ENCODE data around the gene XRRA1.

The XRRA1 gene

GRCh38 chr11:74950374-74950969 is 1.6 kb upstream of the XRRA1 start:
- DNase-seq: no peak

- DNase-seq: no peak
Measured at GRCh38 chr11:74949753-74950137, 854 bp upstream of the XRRA1 start.

GRCh38 chr11:74948546-74948897 is 369 bp downstream of the XRRA1 start:
- no peak for DNase-seq

GRCh38 chr11:74942073-74942759 is 6.7 kb downstream of the XRRA1 start:
- DNase-seq: no peak

- no peak for DNase-seq
Measured at GRCh38 chr11:74941492-74941891, 7.4 kb downstream of the XRRA1 start.

- DNase-seq: no peak
Measured at GRCh38 chr11:74937696-74938475, 11.0 kb downstream of the XRRA1 start.

GRCh38 chr11:74936976-74937375 is 11.9 kb downstream of the XRRA1 start:
- no peak for DNase-seq

- DNase-seq: no peak
Measured at GRCh38 chr11:74936087-74936486, 12.8 kb downstream of the XRRA1 start.

GRCh38 chr11:74935285-74935684 is 13.6 kb downstream of the XRRA1 start:
- DNase-seq: no peak

GRCh38 chr11:74933765-74934164 is 15.1 kb downstream of the XRRA1 start:
- no peak for DNase-seq

- DNase-seq: no peak
Measured at GRCh38 chr11:74932797-74933196, 16.1 kb downstream of the XRRA1 start.

GRCh38 chr11:74932169-74932568 is 16.7 kb downstream of the XRRA1 start:
- no peak for DNase-seq

GRCh38 chr11:74929431-74930363 is 19.2 kb downstream of the XRRA1 start:
- DNase-seq: peak; percentile 4 to 70

GRCh38 chr11:74927496-74927895 is 21.4 kb downstream of the XRRA1 start:
- DNase-seq: no peak

- DNase-seq: no peak
Measured at GRCh38 chr11:74926304-74927030, 22.4 kb downstream of the XRRA1 start.

GRCh38 chr11:74925281-74925680 is 23.6 kb downstream of the XRRA1 start:
- no peak for DNase-seq

- DNase-seq: no peak
Measured at GRCh38 chr11:74923125-74923524, 25.8 kb downstream of the XRRA1 start.

- DNase-seq: no peak
Measured at GRCh38 chr11:74909812-74910211, 39.1 kb downstream of the XRRA1 start.

- DNase-seq: no peak
Measured at GRCh38 chr11:74909385-74909784, 39.5 kb downstream of the XRRA1 start.

- no peak for DNase-seq
Measured at GRCh38 chr11:74905326-74905725, 43.6 kb downstream of the XRRA1 start.

GRCh38 chr11:74902342-74902741 is 46.5 kb downstream of the XRRA1 start:
- no peak for DNase-seq

- DNase-seq: no peak
Measured at GRCh38 chr11:74896311-74896710, 52.6 kb downstream of the XRRA1 start.

All from bone marrow (tissue), 2 donors.